ENCODE data around the gene BANK1.

DNA sequence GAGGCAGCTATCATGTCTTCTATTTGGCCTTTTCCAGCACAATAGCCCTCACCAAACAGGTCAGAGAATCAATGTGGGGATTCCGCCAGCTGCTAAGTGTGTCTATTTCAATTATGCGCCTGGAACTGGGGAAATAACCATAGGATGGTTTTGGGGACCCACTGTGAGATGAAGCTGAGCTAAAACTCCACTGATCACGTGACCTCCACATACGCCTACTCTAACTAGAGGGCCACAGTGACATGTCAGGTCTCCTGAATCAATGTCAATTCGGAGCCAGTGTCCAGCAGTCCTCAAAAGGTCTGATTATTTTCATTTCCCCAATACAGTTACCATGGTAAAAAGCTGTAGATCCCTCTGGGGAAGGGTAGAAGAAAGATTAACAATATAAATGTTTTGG lies 10.2 kb upstream of the BANK1 start:
- TF ChIP-seq EZH2phosphoT487 (IDR thresholded peaks at IDR 0.05; ENCODE audit: insufficient read depth, low read depth): no peak
- no peak for TF ChIP-seq EZH2 (IDR thresholded peaks at IDR 0.05; ENCODE audit: insufficient read depth, poor library complexity, severe bottlenecking)

Data from GM23248 (cell line).